Left ventricle myocardium superior (tissue), 1 donor: ENCODE measurements around the gene ADAMTS7. TPM values are rescaled to one million over a fixed set of nuclear protein-coding genes. Genes with fewer than 3 reads are reported as not detected.
A peak's percentile ranks its signal among the peaks of the same experiment; 100 is the strongest.
"Not testable (repeated sequence)": the region's sequence is repeated elsewhere in the genome, so short reads cannot be mapped to it uniquely, and the experiment has no call there.

Experiments
- ATAC-seq: fragments of 200-7000 bp; cut with Tn5 transposase; one replicate; pipeline ENCODE4 v1.9.1; 2020; ENCODE audit warnings: mild to moderate bottlenecking, moderate library complexity
- DNase-seq: peaks from one replicate; pipeline ENCODE4 v3.0.0-alpha.2; 2020
- intact Hi-C: fragments of 100-400 bp; cut with micrococcal nuclease; formaldehyde crosslinking; loops from one replicate; pipeline ENCODE4 v1.11.0; 2022
- total RNA-seq: library from RNA; stranded (reverse); fragmentation: NEBNext Ultra II Directional; extraction: Animal tissue kit (Norgen Biotek cat#: 25700); gene quantifications from one replicate; pipeline ENCODE4 v1.2.1, GENCODE V29; 2021
- donor health status: DM: no; HTN: yes; CAD: no; lungs with severe emphysema.

The ADAMTS7 gene
- total RNA-seq, 1 donor from 2014 or later, result 37.9 TPM

GRCh38 chr15:78794446-78794845 lies 16.8 kb downstream of the ADAMTS7 start:
- DNase-seq, ATAC-seq, intact Hi-C loops: not testable (repeated sequence)

GRCh38 chr15:78791357-78791756 lies 19.9 kb downstream of the ADAMTS7 start:
- ATAC-seq (no peak), DNase-seq (no peak)
- intact Hi-C loops, result no loop called here

- intact Hi-C loops, result no loop called here
- ATAC-seq (peak; percentile 89), DNase-seq (no peak)
Measured at GRCh38 chr15:78790027-78790426, 21.2 kb downstream of the ADAMTS7 start.

- DNase-seq (no peak), ATAC-seq (no peak)
- intact Hi-C loops, result no loop called here
Measured at GRCh38 chr15:78789615-78790014, 21.6 kb downstream of the ADAMTS7 start.

- intact Hi-C loops, result no loop called here
- DNase-seq, result no peak
- ATAC-seq, result no peak
Measured at GRCh38 chr15:78788016-78788660, 23.1 kb downstream of the ADAMTS7 start.

GRCh38 chr15:78782402-78782801 lies 28.9 kb downstream of the ADAMTS7 start:
- ATAC-seq, intact Hi-C loops, DNase-seq: not testable (repeated sequence)

- intact Hi-C loops, DNase-seq: not testable (repeated sequence)
- peak; percentile 37 for ATAC-seq
Measured at GRCh38 chr15:78781381-78781780, 29.9 kb downstream of the ADAMTS7 start.

- DNase-seq, intact Hi-C loops: not testable (repeated sequence)
- ATAC-seq, result peak; percentile 79
Measured at GRCh38 chr15:78779975-78780374, 31.3 kb downstream of the ADAMTS7 start.

- intact Hi-C loops, ATAC-seq: not testable (repeated sequence)
- peak; percentile 24 for DNase-seq
Measured at GRCh38 chr15:78779176-78779785, 32.0 kb downstream of the ADAMTS7 start.

- ATAC-seq (no peak), DNase-seq (no peak)
- intact Hi-C loops, result no loop called here
Measured at GRCh38 chr15:78778422-78778821, 32.8 kb downstream of the ADAMTS7 start.

GRCh38 chr15:78777953-78778345 lies 33.3 kb downstream of the ADAMTS7 start:
- DNase-seq (peak; percentile 87), ATAC-seq (peak; percentile 77)
- intact Hi-C loops, result not testable (repeated sequence)

GRCh38 chr15:78777290-78777952 lies 33.8 kb downstream of the ADAMTS7 start:
- DNase-seq (peak; percentile 29), ATAC-seq (peak; percentile 0)
- intact Hi-C loops, result not testable (repeated sequence)

GRCh38 chr15:78776046-78776925 lies 35.0 kb downstream of the ADAMTS7 start:
- ATAC-seq, intact Hi-C loops: not testable (repeated sequence)
- DNase-seq, result peak; percentile 30

GRCh38 chr15:78775472-78775871 lies 35.8 kb downstream of the ADAMTS7 start:
- DNase-seq (peak; percentile 5), ATAC-seq (no peak)
- intact Hi-C loops, result no loop called here

- peak; percentile 32 for DNase-seq
- intact Hi-C loops, ATAC-seq: not testable (repeated sequence)
Measured at GRCh38 chr15:78774451-78774990, 36.7 kb downstream of the ADAMTS7 start.

GRCh38 chr15:78773765-78774450 lies 37.4 kb downstream of the ADAMTS7 start:
- intact Hi-C loops, ATAC-seq: not testable (repeated sequence)
- peak; percentile 25 for DNase-seq

- ATAC-seq, result no peak
- intact Hi-C loops, result no loop called here
- DNase-seq, result peak; percentile 14
Measured at GRCh38 chr15:78772738-78773137, 38.5 kb downstream of the ADAMTS7 start.

- intact Hi-C loops, ATAC-seq: not testable (repeated sequence)
- DNase-seq, result peak; percentile 20
Measured at GRCh38 chr15:78771436-78772000, 39.7 kb downstream of the ADAMTS7 start.
